Ishikawa (cell line): ENCODE measurements around the gene OXER1.

Experiments used
- CEBPB ChIP-seq: IDR thresholded peaks from 2 replicates; pipeline ENCODE4 v1.6.1; 2012
- CREB1 ChIP-seq: IDR thresholded peaks from 2 replicates; pipeline ENCODE4 v1.6.1; 2012; ENCODE audit warnings: low read depth
- EGR1 ChIP-seq: IDR thresholded peaks from 2 replicates; pipeline ENCODE4 v1.6.1; 2012
- EP300 ChIP-seq: IDR thresholded peaks from 2 replicates; pipeline ENCODE4 v1.6.1; 2012; ENCODE audit warnings: borderline replicate concordance
- FOXM1 ChIP-seq: IDR thresholded peaks from 2 replicates; pipeline ENCODE4 v1.6.1; 2012; ENCODE audit warnings: low read depth, borderline replicate concordance
- NFIC ChIP-seq: IDR thresholded peaks from 2 replicates; pipeline ENCODE4 v1.6.1; 2012
- RAD21 ChIP-seq: IDR thresholded peaks from 2 replicates; pipeline ENCODE4 v1.6.1; 2012; ENCODE audit warnings: low read depth
- TAF1 ChIP-seq: IDR thresholded peaks from 2 replicates; pipeline ENCODE4 v1.6.1; 2012; ENCODE audit warnings: low read depth, mild to moderate bottlenecking
- TCF12 ChIP-seq: IDR thresholded peaks from 2 replicates; pipeline ENCODE4 v1.6.1; 2012; ENCODE audit warnings: low read depth
- TEAD4 ChIP-seq: IDR thresholded peaks from 2 replicates; pipeline ENCODE4 v1.6.1; 2012
- USF1 ChIP-seq: IDR thresholded peaks from 2 replicates; pipeline ENCODE4 v1.6.1; 2012
- YY1 ChIP-seq: IDR thresholded peaks from 2 replicates; pipeline ENCODE4 v1.6.1; 2012; ENCODE audit warnings: low read depth
- ZBTB7A ChIP-seq: IDR thresholded peaks from 2 replicates; pipeline ENCODE4 v1.6.1; 2012; ENCODE audit warnings: low read depth
- TF ChIP-seq, protein P1 (sequence below): IDR thresholded peaks from 2 replicates; pipeline ENCODE4 v1.6.1; 2012
- TF ChIP-seq, protein P2 (sequence below): IDR thresholded peaks from 2 replicates; pipeline ENCODE4 v1.6.1; 2012; ENCODE audit warnings: low read depth, mild to moderate bottlenecking

OXER1 gene

DNA sequence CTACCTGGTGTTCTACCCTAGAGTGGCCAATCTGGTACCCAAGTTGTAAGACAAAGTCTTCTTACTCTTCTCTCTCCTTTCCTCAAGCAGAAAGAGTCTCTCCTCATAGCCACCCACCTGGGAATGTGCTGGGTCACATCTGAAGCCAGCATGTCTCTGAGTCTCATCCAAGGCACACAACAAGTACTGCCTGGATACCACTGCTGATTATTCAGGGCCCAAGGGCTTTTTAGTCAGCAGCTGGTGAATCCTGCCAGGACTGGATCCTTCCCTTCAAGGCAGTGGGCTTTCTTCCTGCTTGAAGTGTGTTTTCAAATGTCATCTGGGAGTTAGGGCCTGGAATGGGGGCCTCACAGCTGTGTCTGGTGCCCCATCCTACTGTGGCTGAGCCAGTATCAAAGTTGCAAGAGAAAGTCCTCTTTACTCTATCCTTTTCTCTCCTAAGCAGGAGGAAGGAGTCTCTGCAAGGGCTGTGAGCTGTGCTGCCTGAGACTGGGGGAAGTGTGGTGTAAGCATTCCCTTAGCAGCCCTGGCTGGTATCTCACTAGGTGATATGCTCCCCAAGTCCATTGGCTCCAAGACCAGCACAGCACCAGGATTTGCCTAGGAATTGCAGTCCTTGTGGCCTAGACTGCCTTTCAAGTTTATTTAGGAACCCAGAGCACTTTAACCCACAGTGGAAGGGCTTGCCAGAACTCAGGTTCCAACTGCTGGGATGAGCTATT lies 27.2 kb downstream of the OXER1 start:
- no peak for TF ChIP-seq CREB1
- TF ChIP-seq NFIC: no peak
- no peak for TF ChIP-seq CEBPB
- TF ChIP-seq, protein P1, sequence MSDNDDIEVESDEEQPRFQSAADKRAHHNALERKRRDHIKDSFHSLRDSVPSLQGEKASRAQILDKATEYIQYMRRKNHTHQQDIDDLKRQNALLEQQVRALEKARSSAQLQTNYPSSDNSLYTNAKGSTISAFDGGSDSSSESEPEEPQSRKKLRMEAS: no peak
- no peak for TF ChIP-seq FOXM1
- no peak for TF ChIP-seq TEAD4
- TF ChIP-seq ZBTB7A: no peak
- no peak for TF ChIP-seq EP300
- TF ChIP-seq EGR1: no peak
- TF ChIP-seq YY1: no peak
- TF ChIP-seq RAD21: no peak
- no peak for TF ChIP-seq TCF12
- TF ChIP-seq, protein P2, sequence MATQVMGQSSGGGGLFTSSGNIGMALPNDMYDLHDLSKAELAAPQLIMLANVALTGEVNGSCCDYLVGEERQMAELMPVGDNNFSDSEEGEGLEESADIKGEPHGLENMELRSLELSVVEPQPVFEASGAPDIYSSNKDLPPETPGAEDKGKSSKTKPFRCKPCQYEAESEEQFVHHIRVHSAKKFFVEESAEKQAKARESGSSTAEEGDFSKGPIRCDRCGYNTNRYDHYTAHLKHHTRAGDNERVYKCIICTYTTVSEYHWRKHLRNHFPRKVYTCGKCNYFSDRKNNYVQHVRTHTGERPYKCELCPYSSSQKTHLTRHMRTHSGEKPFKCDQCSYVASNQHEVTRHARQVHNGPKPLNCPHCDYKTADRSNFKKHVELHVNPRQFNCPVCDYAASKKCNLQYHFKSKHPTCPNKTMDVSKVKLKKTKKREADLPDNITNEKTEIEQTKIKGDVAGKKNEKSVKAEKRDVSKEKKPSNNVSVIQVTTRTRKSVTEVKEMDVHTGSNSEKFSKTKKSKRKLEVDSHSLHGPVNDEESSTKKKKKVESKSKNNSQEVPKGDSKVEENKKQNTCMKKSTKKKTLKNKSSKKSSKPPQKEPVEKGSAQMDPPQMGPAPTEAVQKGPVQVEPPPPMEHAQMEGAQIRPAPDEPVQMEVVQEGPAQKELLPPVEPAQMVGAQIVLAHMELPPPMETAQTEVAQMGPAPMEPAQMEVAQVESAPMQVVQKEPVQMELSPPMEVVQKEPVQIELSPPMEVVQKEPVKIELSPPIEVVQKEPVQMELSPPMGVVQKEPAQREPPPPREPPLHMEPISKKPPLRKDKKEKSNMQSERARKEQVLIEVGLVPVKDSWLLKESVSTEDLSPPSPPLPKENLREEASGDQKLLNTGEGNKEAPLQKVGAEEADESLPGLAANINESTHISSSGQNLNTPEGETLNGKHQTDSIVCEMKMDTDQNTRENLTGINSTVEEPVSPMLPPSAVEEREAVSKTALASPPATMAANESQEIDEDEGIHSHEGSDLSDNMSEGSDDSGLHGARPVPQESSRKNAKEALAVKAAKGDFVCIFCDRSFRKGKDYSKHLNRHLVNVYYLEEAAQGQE: no peak
- no peak for TF ChIP-seq TAF1

DNA sequence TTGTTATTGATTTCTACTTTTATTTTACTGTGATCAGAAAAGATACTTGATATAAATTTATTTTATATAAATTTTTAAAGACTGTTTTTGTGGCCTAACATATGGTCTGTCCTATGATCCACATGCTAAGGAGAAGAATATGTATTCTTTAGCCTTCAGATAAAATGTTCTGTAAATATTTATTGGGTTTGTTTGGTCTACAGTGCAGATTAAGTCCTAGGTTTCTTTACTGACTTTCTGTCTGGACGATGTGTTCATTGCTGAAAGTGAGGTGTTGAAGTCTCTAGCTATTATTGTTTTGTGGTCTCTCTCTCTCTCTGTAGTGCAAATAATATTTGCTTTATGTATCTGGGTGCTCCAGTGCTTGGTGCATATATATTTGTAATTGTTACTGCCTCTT lies 30.1 kb downstream of the OXER1 start:
- TF ChIP-seq USF1 (no peak), FOXM1 (no peak), TAF1 (no peak), NFIC (no peak), YY1 (no peak), TCF12 (no peak), CEBPB (no peak)

DNA sequence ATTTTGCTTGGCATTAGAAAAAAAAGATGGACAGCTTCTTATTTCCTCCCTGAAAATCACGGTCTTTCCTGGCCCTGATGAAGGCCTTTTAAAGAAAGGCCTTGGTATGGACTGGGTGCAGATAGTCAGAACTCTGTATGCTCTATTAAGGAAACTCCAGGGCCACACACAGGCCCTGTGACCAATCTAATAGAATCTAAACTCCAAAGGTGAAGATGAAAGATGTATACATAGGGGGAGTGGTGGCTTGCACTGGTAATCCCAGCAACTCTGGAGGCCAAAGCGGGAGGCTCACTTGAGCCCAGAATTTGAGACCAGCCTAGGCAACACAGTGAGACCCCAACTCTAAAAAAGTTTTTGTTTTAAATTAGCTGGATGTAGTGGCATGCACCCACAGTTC lies 37.3 kb downstream of the OXER1 start:
- TF ChIP-seq RAD21 (no peak), TCF12 (no peak), CEBPB (no peak), ZBTB7A (no peak), TAF1 (no peak), CREB1 (no peak)

- TF ChIP-seq CEBPB (no peak), EP300 (no peak), NFIC (no peak), CREB1 (no peak), TEAD4 (no peak), RAD21 (no peak), TAF1 (no peak), EGR1 (no peak), ZBTB7A (no peak), YY1 (no peak), USF1 (no peak), FOXM1 (no peak), TCF12 (no peak)
- TF ChIP-seq, protein P2: no peak
- TF ChIP-seq, protein P1: no peak
Observed at GRCh38 chr2:42725657-42726056, 38.3 kb downstream of the OXER1 start.

DNA sequence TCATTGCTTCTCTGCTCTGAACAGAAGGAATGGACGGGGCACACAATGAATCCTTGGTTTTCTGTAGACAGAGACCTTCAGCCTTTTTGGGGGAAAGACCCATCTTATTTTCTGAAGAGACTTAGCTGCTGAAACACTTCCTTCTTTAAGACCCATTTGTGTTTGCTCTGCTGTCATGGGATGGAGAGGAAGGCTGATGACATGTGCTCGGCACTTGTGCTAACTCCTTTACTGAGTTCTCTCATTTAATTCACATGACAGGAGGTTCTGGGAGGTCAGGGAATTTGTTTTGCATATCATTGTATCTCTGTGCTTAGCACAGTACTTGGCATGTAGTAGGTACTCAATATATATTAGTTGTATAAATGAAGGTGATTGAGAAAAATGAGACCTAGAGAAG lies 39.0 kb downstream of the OXER1 start:
- no peak for TF ChIP-seq TEAD4
- TF ChIP-seq CEBPB: no peak
- TF ChIP-seq NFIC: no peak
- TF ChIP-seq, protein P1: no peak
- no peak for TF ChIP-seq ZBTB7A
- TF ChIP-seq FOXM1: no peak
- no peak for TF ChIP-seq TCF12
- TF ChIP-seq, protein P2: no peak
- TF ChIP-seq USF1: no peak
- TF ChIP-seq YY1: no peak
- TF ChIP-seq EP300: no peak
- no peak for TF ChIP-seq TAF1
- no peak for TF ChIP-seq EGR1
- TF ChIP-seq CREB1: no peak
- no peak for TF ChIP-seq RAD21
